Type B pancreatic cell (in vitro differentiated cells): ENCODE data around the gene ACOD1. TPM values are rescaled to one million over a fixed set of nuclear protein-coding genes. Genes with fewer than 3 reads are reported as not detected.

Experiments used
- DNase-seq: peaks from one replicate; pipeline ENCODE4 v3.0.0; 2021; ENCODE audit warnings: mixed read lengths; ENCODE audit not compliant: unreplicated experiment; ENCODE audit errors: extremely low spot score
- H3K27ac Mint-ChIP-seq: 2 replicates; pipeline ENCODE4 v1.8.0; 2021; ENCODE audit warnings: mild to moderate bottlenecking, mixed read lengths
- H3K27me3 Mint-ChIP-seq: 2 replicates; pipeline ENCODE4 v1.8.0; 2021; ENCODE audit warnings: mixed read lengths
- H3K36me3 Mint-ChIP-seq: 2 replicates; pipeline ENCODE4 v1.8.0; 2021; ENCODE audit warnings: mixed read lengths
- H3K4me1 Mint-ChIP-seq: one replicate; pipeline ENCODE4 v1.8.0; 2021; ENCODE audit warnings: mixed read lengths; ENCODE audit not compliant: unreplicated experiment
- H3K4me3 Mint-ChIP-seq: 2 replicates; pipeline ENCODE4 v1.8.0; 2021; ENCODE audit warnings: mild to moderate bottlenecking, mixed read lengths
- H3K9me3 Mint-ChIP-seq: 2 replicates; pipeline ENCODE4 v1.8.0; 2021; ENCODE audit warnings: mixed read lengths
- CTCF ChIP-seq: fragments of 200-600 bp; sonication (generic); conservative IDR thresholded peaks from 2 replicates; pipeline ENCODE4 v1.5.0; 2021; ENCODE audit warnings: antibody characterized with exemption, mild to moderate bottlenecking
- total RNA-seq: library from RNA; stranded (reverse); gene quantifications from 2 replicates; pipeline ENCODE4 v1.2.1, GENCODE V29; 2021; ENCODE audit warnings: low replicate concordance

ACOD1 gene
- total RNA-seq, 1 donor from 2014 or later: not detected

GRCh38 chr13:76937281-76937820 lies 11.0 kb upstream of the ACOD1 start:
- Mint-ChIP-seq H3K9me3 (peaks cover 5% of the 10 kb centered on the region), H3K27ac (no peak overlapping the region), H3K4me3 (no peak overlapping the region), H3K4me1 (peaks cover 4% of the 10 kb centered on the region), H3K36me3 (no peaks in the 10 kb centered on the region), H3K27me3 (no peaks in the 10 kb centered on the region)
- no peak for DNase-seq
- TF ChIP-seq CTCF: no peak

- Mint-ChIP-seq H3K9me3 (peaks cover 5% of the 10 kb centered on the region), H3K27ac (no peak overlapping the region), H3K36me3 (no peaks in the 10 kb centered on the region), H3K27me3 (no peaks in the 10 kb centered on the region), H3K4me1 (peaks cover 4% of the 10 kb centered on the region), H3K4me3 (no peak overlapping the region)
- TF ChIP-seq CTCF: no peak
- DNase-seq: no peak
Observed at GRCh38 chr13:76939215-76939614, 9.1 kb upstream of the ACOD1 start.

GRCh38 chr13:76942363-76942762 lies 5.9 kb upstream of the ACOD1 start:
- no peak for TF ChIP-seq CTCF
- Mint-ChIP-seq H3K4me1 (peaks cover 4% of the 10 kb centered on the region), H3K27me3 (no peaks in the 10 kb centered on the region), H3K4me3 (no peak overlapping the region), H3K9me3 (peaks cover 4% of the 10 kb centered on the region), H3K36me3 (no peaks in the 10 kb centered on the region), H3K27ac (no peak overlapping the region)
- DNase-seq: no peak

- TF ChIP-seq CTCF: no peak
- no peak overlapping the region for H3K27ac Mint-ChIP-seq
- H3K36me3 Mint-ChIP-seq: no peaks in the 10 kb centered on the region
- H3K9me3 Mint-ChIP-seq: peaks cover 4% of the 10 kb centered on the region
- H3K27me3 Mint-ChIP-seq: no peaks in the 10 kb centered on the region
- H3K4me1 Mint-ChIP-seq: peaks cover 4% of the 10 kb centered on the region
- DNase-seq: no peak
- H3K4me3 Mint-ChIP-seq: no peak overlapping the region
Observed at GRCh38 chr13:76943646-76944045, 4.7 kb upstream of the ACOD1 start.

- peaks cover 4% of the 10 kb centered on the region for H3K9me3 Mint-ChIP-seq
- TF ChIP-seq CTCF: no peak
- DNase-seq: no peak
- H3K27me3 Mint-ChIP-seq: no peaks in the 10 kb centered on the region
- no peaks in the 10 kb centered on the region for H3K36me3 Mint-ChIP-seq
- H3K27ac Mint-ChIP-seq: no peak overlapping the region
- no peak overlapping the region for H3K4me3 Mint-ChIP-seq
- peaks cover 4% of the 10 kb centered on the region for H3K4me1 Mint-ChIP-seq
Observed at GRCh38 chr13:76944456-76944855, 3.9 kb upstream of the ACOD1 start.

- Mint-ChIP-seq H3K9me3 (peaks cover 4% of the 10 kb centered on the region), H3K4me1 (no peaks in the 10 kb centered on the region), H3K27ac (no peak overlapping the region), H3K36me3 (no peaks in the 10 kb centered on the region), H3K4me3 (no peak overlapping the region), H3K27me3 (peaks cover 11% of the 10 kb centered on the region)
- no peak for TF ChIP-seq CTCF
- DNase-seq: no peak
Observed at GRCh38 chr13:76950101-76950500, 1.8 kb downstream of the ACOD1 start.
